Measurements from ENCODE around the gene HOXD3. TPM values are rescaled to one million over a fixed set of nuclear protein-coding genes. Genes with fewer than 3 reads are reported as not detected.

Gene HOXD3
- total RNA-seq, result 1 to 10 TPM in 1 of 2 donors, under 1 TPM in 1; 0.73 to 1.1 TPM
- long read RNA-seq, partial matches to known transcripts, result 0 of 1 reads
- long read RNA-seq, other reads (novel, unspliced or antisense), result 1 of 1 reads

- intact Hi-C loops (cut with DNase I), result no loop called here
- ATAC-seq (no peak), DNase-seq (no peak)
Observed at GRCh38 chr2:176156807-176157498, at the start of gene HOXD3. HOXD3 (plus strand) TSS chr2:176157307; CDS start chr2:176169115, 11,808 bp downstream.

GRCh38 chr2:176107731-176108181, 49.4 kb upstream of the HOXD3 start:
- ATAC-seq, result no peak
- intact Hi-C loops (cut with DNase I), result no loop called here
- DNase-seq, result no peak

- intact Hi-C loops (cut with DNase I), result no loop called here
- no peak for ATAC-seq
- DNase-seq, result no peak
Observed at GRCh38 chr2:176109192-176109901, 47.8 kb upstream of the HOXD3 start.

GRCh38 chr2:176109946-176110345, 47.2 kb upstream of the HOXD3 start:
- intact Hi-C loops (cut with DNase I), result no loop called here
- ATAC-seq, result no peak
- DNase-seq, result no peak

GRCh38 chr2:176110415-176111308, 46.4 kb upstream of the HOXD3 start:
- intact Hi-C loops (cut with DNase I), result no loop called here
- no peak for ATAC-seq
- DNase-seq, result no peak

- DNase-seq, result no peak
- intact Hi-C loops (cut with DNase I), result no loop called here
- ATAC-seq, result no peak
Observed at GRCh38 chr2:176111309-176111663, 45.8 kb upstream of the HOXD3 start.

GRCh38 chr2:176111846-176112374, 45.2 kb upstream of the HOXD3 start:
- DNase-seq, result no peak
- no peak for ATAC-seq
- intact Hi-C loops (cut with DNase I), result no loop called here

GRCh38 chr2:176112375-176113302, 44.5 kb upstream of the HOXD3 start:
- intact Hi-C loops (cut with DNase I), result no loop called here
- no peak for DNase-seq
- ATAC-seq, result no peak

GRCh38 chr2:176114120-176114929, 42.8 kb upstream of the HOXD3 start:
- intact Hi-C loops (cut with DNase I), result no loop called here
- ATAC-seq, result no peak
- no peak for DNase-seq

GRCh38 chr2:176114930-176115625, 42.0 kb upstream of the HOXD3 start:
- intact Hi-C loops (cut with DNase I), result no loop called here
- DNase-seq, result no peak

GRCh38 chr2:176115883-176116813, 41.0 kb upstream of the HOXD3 start, which contains the start of gene HOXD10:
HOXD10 (plus strand) TSS chr2:176116778; CDS start chr2:176116834, 56 bp downstream.
- no peak for DNase-seq
- intact Hi-C loops (cut with DNase I), result no loop called here
- peak; percentile 25 to 30 for ATAC-seq

More at GRCh38 chr2:176114930-176115625, 42.0 kb upstream of the HOXD3 start:
- ATAC-seq, result no peak

- no peak for DNase-seq
- no peak for ATAC-seq
- intact Hi-C loops (cut with DNase I), result no loop called here
Observed at GRCh38 chr2:176117162-176117822, 39.8 kb upstream of the HOXD3 start.

- DNase-seq, result no peak
- ATAC-seq, result no peak
- intact Hi-C loops (cut with DNase I), result no loop called here
Observed at GRCh38 chr2:176117823-176118371, 39.2 kb upstream of the HOXD3 start.

- intact Hi-C loops (cut with DNase I), result no loop called here
- DNase-seq, result no peak
- no peak for ATAC-seq
Observed at GRCh38 chr2:176118601-176119339, 38.3 kb upstream of the HOXD3 start.

All from left cardiac atrium (tissue), 4 donors.